Lower lobe of right lung (tissue), 2 donors: Measurements from ENCODE around the gene MARCO. TPM values are rescaled to one million over a fixed set of nuclear protein-coding genes. Genes with fewer than 3 reads are reported as not detected.
A peak's percentile ranks its signal among the peaks of the same experiment; 100 is the strongest.
"Not testable (repeated sequence)": the region's sequence is repeated elsewhere in the genome, so short reads cannot be mapped to it uniquely, and the experiment has no call there.

ENCODE experiments used
- ATAC-seq, 2 donors: fragments of 200-7000 bp; cut with Tn5 transposase; one replicate each; pipeline ENCODE4 v1.9.1; 2020 to 2022; ENCODE audit warnings: mild to moderate bottlenecking in 2 of 2, moderate library complexity in 2 of 2
- DNase-seq: peaks from one replicate; pipeline ENCODE4 v3.0.0-alpha.2; 2020
- H3K27ac ChIP-seq: fragments of 200-600 bp; one replicate; pipeline ENCODE4 v1.8.0; 2022
- H3K27me3 ChIP-seq: fragments of 200-600 bp; one replicate; pipeline ENCODE4 v1.8.0; 2022; ENCODE audit warnings: low read depth
- H3K36me3 ChIP-seq: fragments of 200-600 bp; one replicate; pipeline ENCODE4 v1.8.0; 2022; ENCODE audit warnings: mild to moderate bottlenecking
- H3K4me1 ChIP-seq: fragments of 200-600 bp; one replicate; pipeline ENCODE4 v1.8.0; 2022
- H3K4me3 ChIP-seq: fragments of 200-600 bp; one replicate; pipeline ENCODE4 v1.8.0; 2022; ENCODE audit warnings: mild to moderate bottlenecking
- H3K9me3 ChIP-seq: fragments of 200-600 bp; one replicate; pipeline ENCODE4 v1.8.0; 2022
- CTCF ChIP-seq: fragments of 200-600 bp; IDR thresholded peaks from one replicate; pipeline ENCODE4 v1.8.0; 2022; ENCODE audit warnings: antibody characterized with exemption, mild to moderate bottlenecking
- intact Hi-C: fragments of 100-400 bp; cut with DNase I; formaldehyde crosslinking; loops from one replicate; pipeline ENCODE4 v1.11.0; 2022
- total RNA-seq: library from RNA; stranded (reverse); fragmentation: NEBNext Ultra II Directional; extraction: Animal tissue kit (Norgen Biotek cat#: 25700); gene quantifications from one replicate; pipeline ENCODE4 v1.2.1, GENCODE V29; 2021
- donor health status: DM: no; HTN: yes; CAD: no; lungs with severe emphysema.

Gene MARCO
- total RNA-seq, 1 donor from 2014 or later, result 491 TPM

GRCh38 chr2:119025762-119026351 lies 83.9 kb downstream of the MARCO start:
- intact Hi-C loops, result no loop called here

GRCh38 chr2:119026890-119027289 lies 84.9 kb downstream of the MARCO start:
- Histone ChIP-seq H3K27ac (no peak overlapping the region), H3K27me3 (peaks cover 5% of the 10 kb centered on the region), H3K36me3 (no peaks in the 10 kb centered on the region), H3K4me3 (no peak overlapping the region), H3K4me1 (no peaks in the 10 kb centered on the region), H3K9me3 (no peaks in the 10 kb centered on the region)
- intact Hi-C loops, result no loop called here
- ATAC-seq, result no peak
- no peak for TF ChIP-seq CTCF
- DNase-seq, result no peak

More at GRCh38 chr2:119025762-119026351, 83.9 kb downstream of the MARCO start:
- H3K36me3 ChIP-seq, result no peaks in the 10 kb centered on the region
- H3K4me3 ChIP-seq, result no peak overlapping the region
- no peak overlapping the region for H3K27ac ChIP-seq
- ATAC-seq (no peak), DNase-seq (no peak)
- H3K4me1 ChIP-seq, result no peaks in the 10 kb centered on the region
- no peaks in the 10 kb centered on the region for H3K9me3 ChIP-seq
- peaks cover 6% of the 10 kb centered on the region for H3K27me3 ChIP-seq
- no peak for TF ChIP-seq CTCF

- Histone ChIP-seq H3K4me1 (no peaks in the 10 kb centered on the region), H3K27me3 (no peaks in the 10 kb centered on the region), H3K4me3 (no peak overlapping the region), H3K27ac (no peak overlapping the region), H3K36me3 (no peaks in the 10 kb centered on the region), H3K9me3 (no peaks in the 10 kb centered on the region)
- TF ChIP-seq CTCF, result peak; percentile 45
- ATAC-seq, result peak; percentile 30 to 78
- no peak for DNase-seq
- intact Hi-C loops, result no loop called here
Measured at GRCh38 chr2:119028327-119029174, 86.6 kb downstream of the MARCO start.

- Histone ChIP-seq H3K36me3 (no peaks in the 10 kb centered on the region), H3K27me3 (no peaks in the 10 kb centered on the region), H3K9me3 (peaks cover 1% of the 10 kb centered on the region), H3K4me1 (no peaks in the 10 kb centered on the region), H3K27ac (no peak overlapping the region), H3K4me3 (no peak overlapping the region)
- TF ChIP-seq CTCF, result no peak
- intact Hi-C loops, result no loop called here
- DNase-seq, result no peak
- peak in 1 of 2 donors; percentile 79 for ATAC-seq
Measured at GRCh38 chr2:119029297-119029696, 87.3 kb downstream of the MARCO start.

- DNase-seq, H3K27ac ChIP-seq, ATAC-seq, H3K4me3 ChIP-seq, H3K27me3 ChIP-seq, H3K9me3 ChIP-seq, intact Hi-C loops, H3K4me1 ChIP-seq, H3K36me3 ChIP-seq: not testable (repeated sequence)
Measured at GRCh38 chr2:119037922-119038321, 95.9 kb downstream of the MARCO start.

GRCh38 chr2:119040730-119041129 lies 98.7 kb downstream of the MARCO start:
- Histone ChIP-seq H3K36me3 (no peaks in the 10 kb centered on the region), H3K4me1 (no peaks in the 10 kb centered on the region), H3K27me3 (no peaks in the 10 kb centered on the region), H3K9me3 (no peaks in the 10 kb centered on the region), H3K4me3 (no peak overlapping the region), H3K27ac (no peak overlapping the region)
- intact Hi-C loops, result no loop called here
- TF ChIP-seq CTCF, result no peak
- ATAC-seq (no peak), DNase-seq (no peak)
